ENCODE results near the gene GPC6.

- TF ChIP-seq, protein P1, sequence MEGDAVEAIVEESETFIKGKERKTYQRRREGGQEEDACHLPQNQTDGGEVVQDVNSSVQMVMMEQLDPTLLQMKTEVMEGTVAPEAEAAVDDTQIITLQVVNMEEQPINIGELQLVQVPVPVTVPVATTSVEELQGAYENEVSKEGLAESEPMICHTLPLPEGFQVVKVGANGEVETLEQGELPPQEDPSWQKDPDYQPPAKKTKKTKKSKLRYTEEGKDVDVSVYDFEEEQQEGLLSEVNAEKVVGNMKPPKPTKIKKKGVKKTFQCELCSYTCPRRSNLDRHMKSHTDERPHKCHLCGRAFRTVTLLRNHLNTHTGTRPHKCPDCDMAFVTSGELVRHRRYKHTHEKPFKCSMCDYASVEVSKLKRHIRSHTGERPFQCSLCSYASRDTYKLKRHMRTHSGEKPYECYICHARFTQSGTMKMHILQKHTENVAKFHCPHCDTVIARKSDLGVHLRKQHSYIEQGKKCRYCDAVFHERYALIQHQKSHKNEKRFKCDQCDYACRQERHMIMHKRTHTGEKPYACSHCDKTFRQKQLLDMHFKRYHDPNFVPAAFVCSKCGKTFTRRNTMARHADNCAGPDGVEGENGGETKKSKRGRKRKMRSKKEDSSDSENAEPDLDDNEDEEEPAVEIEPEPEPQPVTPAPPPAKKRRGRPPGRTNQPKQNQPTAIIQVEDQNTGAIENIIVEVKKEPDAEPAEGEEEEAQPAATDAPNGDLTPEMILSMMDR (IDR thresholded peaks at IDR 0.05): no peak
- TF ChIP-seq EZH2phosphoT487 (IDR thresholded peaks at IDR 0.05; ENCODE audit: borderline replicate concordance, low read depth): no peak
- no peak for TF ChIP-seq MAX (IDR thresholded peaks at IDR 0.05; ENCODE audit: low read depth)
These were observed 557.6 kb downstream of the GPC6 start for GRCh38 chr13:93784191-93784590.
